HG03103 (cell line): ENCODE results near the gene TMEM19.
A peak's percentile ranks its signal among the peaks of the same experiment; 100 is the strongest.

Source experiments
- ATAC-seq: cut with Tn5 transposase; IDR thresholded peaks from one replicate; pipeline ENCODE4 v1.9.1; 2021; ENCODE audit warnings: low read depth; ENCODE audit not compliant: unreplicated experiment

The TMEM19 gene

DNA sequence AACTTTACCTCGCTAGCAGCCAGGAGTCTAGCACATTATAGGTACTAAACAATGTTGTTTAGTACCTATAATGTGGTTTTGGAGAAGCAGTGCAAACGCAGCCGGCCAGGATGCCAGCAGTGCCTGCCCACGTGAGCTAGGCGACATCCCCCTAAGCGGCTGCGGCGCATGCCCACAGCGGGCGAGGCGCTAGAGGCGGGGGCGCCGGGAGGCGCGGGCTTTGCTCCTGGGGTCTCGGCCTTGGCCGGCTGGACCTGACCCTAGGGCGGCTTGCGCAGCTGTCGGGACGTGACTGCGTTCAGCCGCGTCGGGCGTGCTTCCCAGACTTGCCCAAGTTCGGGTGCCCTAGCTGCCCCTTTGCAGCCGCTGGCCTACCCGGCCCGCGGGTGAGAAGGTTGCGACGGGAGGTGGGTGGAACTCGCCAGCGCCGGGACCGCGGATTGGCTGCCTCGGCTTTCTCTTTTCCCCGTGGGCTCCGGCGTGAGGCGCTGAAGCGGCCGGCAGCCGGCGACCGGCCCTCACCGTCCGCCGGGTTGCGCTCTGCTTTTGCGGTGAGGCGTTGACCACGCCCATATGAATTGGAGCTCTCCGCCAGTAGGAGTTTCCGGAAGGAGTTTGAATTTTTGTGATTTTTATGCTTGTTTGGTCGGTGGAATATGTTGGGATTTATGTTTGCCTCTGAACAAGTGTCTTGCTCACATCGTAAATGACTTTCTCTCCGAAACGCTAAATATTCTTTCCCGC is at the start of gene TMEM19:
Gene TMEM19 (plus strand): TSS at position 169 of the 744 bp plus-strand sequence. CDS start 599 bp downstream, outside the sequence.
- peak; percentile 78 for ATAC-seq

DNA sequence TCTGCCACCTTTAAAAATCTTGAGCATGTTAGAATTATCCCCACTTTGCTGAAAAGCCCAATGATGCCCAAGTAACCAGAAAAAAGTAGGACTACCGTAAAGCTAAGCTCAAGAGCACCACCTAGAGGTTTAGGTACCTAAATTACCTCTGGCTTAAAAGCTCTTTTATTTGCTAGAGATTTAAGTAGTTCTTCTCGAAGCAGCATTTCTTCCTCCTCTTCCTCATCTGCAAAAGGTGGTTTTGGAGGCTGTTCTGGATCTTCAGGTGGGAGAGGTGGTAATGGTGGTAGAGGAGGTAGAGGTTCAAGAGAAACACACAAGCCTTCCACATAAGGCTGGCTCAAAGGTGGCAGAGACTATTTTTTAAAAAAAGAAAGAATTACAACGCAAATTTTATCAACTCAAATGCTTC is 49.2 kb upstream of the TMEM19 start:
- peak; percentile 50 for ATAC-seq

DNA sequence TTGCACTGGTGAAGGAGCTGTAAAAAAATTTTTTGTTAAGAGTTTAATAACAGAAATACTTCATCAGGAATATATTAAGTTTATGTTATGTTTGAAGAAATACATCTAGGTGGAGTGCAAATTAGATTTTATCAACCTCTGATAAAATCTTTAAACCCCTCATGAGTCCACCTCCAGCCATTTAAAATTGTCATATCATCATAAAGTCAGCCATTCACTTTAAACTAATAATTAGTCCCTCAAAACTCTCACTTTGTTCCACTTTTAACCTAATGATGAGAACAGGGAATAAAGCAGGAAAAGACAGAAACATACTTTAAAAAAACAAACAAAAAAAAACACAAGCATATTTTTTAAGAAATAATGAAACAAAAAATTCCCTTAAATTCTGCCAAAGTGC is 47.4 kb upstream of the TMEM19 start:
- no peak for ATAC-seq

DNA sequence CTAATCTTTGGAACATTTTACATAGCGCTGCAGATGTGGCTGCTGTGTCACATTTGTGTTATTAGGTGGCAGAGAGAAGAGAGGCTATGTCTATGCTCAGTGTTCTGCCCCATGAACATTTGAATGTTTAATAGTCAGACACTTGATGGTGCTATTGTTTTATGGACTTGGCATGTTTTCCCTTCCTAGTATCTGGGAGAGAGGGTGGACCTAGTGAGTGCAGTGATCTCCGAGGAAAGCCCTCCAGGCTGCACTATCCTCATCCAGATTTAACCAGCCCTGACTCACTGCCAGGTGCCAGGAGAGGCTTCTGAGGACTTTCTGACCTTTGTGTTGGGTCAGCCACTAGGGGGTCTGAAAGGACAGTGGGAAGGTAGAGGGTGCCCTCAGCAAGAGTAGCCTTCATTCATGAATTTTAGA is 46.5 kb upstream of the TMEM19 start:
- ATAC-seq: no peak

DNA sequence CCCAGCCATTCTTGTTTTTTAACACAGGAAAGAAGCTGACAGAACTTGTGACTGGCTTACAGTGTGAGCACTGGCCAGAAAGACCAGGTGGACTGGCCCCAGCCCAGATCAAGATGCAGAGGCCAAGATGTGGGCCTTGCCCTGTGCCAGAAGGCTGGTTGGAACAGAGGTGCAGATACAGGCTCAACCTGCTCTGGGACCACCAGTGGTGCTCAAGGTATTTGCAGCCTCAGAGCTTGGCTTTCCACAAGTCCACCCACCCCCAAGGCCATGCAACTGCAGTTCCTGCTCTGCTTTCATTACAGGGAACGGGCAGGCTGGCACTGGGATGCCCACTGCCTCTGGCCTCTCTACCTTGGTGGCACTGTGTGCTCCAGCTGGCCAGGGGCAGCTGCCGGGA is 45.6 kb upstream of the TMEM19 start:
- no peak for ATAC-seq

DNA sequence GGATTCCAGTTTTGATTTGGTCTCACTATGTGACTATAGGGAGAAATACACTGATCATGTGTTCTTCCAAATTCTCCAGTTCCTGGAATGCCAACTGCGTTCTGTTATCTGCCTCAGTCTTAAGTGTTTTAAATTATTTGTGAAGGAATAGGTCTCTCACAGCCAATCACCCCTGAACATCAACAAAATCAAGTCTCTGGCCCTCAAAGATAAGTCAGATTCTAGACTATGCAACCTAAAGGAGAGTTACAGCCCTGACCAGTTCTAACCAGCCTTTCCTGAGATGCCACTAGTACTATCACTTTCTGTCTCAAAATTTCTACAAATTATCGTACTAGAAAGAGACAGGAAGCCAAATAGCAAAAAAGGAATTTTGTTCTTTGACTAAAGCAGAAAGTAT is 44.5 kb upstream of the TMEM19 start:
- ATAC-seq: no peak

DNA sequence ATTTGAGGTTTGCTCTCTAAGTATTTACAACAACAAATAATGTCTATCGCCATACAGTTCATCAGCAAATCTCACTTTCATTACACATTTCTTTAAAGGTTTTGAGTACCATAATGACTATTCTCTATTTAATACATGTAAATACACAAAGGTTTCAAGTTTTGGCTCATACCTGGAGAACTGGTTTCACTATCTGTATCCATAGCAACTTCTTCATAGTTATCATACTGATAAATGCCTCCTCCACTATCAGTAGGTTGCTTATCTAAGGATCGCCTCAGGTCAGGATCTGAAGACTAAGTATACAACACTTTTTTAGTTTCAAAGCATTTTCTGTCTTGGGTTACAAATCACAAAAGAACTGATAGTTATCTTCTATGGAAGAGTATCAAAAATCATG is 43.6 kb upstream of the TMEM19 start:
- peak; percentile 46 for ATAC-seq

DNA sequence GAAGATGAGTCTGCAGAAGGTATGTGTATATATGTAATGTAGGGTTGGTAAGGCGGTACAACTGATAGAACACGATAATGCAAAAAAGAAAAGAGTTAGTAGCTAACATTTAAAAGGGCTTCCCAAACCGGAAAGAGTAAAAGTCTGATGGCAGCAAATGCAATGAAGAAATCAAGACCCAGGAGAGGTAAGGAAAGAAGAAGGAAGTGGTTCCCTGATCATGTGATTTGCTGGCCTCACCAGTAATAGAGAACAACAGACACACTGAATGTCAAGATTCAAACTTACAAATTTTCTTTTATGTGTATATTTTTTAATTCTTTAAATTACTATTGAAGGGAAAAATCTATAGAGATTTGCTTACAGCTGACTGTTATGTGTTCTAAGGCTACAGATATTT is 40.6 kb upstream of the TMEM19 start:
- ATAC-seq: no peak

DNA sequence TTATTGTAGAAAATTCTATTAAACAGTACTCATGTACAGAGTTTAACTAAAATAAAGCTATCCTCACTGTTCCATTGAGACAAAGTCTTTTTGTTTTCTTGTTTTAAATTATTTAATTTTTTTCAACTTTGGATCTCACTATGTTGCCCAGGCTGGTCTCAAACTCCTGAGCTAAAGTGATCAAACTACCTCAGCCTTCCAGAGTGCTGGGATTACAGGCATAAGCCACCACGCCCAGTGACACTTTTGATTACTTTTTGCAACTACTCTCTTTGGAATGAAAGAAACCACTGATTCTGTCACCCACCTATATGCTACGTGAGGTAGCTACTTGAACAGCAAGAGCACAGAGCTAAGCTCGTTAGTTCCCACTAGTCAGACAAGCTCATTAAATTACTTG is 39.4 kb upstream of the TMEM19 start:
- no peak for ATAC-seq

DNA sequence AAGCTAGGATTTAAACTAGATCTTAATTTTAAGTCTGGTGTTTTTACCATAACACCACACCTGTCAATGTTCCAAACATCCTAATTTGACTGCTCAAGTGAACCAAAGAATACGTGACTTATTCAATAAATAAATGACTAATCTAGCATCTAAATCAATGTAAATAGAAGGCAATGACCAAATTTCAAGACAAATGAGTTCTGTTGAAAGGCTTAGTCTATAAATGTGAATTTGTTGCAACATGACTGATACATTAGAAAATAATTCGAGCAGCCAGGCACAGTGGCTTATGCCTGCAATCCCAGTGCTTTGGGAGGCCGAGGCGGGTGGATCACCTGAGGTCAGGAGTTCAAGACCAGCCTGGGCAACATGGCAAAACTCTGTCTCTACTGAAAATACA is 37.3 kb upstream of the TMEM19 start:
- no peak for ATAC-seq

DNA sequence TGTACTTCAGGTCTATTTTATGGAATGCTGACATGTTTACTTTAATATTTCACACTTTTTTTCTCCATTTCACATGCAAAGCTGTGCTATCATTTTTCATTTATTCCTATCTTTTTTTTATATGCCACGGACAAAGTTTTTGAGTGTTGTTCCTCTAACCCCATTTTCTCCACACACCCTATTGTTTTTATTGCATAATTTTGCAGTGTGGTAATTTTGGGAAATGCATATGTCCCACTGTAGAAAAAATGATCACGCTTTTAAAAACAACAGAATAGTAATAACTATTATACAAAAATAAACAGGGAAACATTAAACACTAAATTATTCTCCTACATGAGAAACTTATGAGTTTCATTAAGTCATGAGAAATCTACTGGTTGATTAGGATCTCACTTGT is 36.5 kb upstream of the TMEM19 start:
- no peak for ATAC-seq

DNA sequence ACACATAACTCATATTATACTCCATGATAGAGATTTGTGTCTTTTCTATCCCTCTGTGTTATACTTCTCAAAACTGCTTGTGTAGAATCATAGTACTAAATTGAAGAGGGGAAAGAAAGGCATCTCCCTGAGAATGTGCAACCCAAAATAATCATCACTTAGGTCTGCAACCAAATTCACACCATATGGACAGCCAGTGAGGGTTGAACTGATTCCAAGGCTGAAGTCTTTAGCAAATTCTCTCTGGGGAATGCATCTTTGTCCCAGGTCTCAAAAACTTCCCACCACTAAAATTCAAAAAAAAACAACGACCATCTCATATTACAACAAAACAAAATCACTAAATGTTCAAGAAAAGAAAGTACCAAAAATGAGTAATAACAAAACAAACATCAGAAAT is 33.2 kb upstream of the TMEM19 start:
- no peak for ATAC-seq

DNA sequence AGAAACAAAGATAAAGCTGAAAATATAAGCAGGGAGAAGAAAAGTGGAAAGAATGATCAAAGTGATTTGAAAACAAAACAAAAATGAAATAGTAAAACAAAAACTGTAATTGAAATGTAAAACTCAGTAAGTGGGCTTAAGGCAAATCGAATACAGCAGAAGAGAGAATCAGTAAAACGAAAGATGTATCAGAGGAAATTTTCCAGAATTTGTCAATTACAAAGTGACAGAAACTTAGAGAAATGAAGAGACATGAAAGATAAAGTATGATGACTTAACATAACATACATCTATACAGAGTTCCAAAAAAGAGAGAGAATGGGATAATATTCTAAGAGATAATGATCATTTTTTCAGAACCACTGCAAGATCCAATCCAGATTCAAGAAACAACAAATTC is 32.7 kb upstream of the TMEM19 start:
- ATAC-seq: no peak

DNA sequence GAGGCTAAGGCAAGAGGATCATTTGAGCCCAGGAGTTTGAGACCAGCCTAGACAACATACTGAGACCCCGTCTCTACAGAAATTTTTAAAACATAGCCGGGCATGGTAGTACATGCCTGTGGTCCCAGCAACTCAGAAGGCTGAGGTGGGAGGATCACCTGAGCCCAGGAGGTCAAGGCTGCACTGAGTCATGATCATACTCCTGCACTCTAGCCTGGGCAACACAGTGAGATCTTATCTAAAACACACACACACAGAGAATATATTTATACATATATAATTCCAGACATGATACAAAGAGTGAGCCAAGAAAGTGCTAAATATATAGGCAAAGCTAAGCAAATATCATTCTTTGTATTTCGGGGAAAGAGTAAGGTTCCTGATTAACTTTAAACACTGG is 31.7 kb upstream of the TMEM19 start:
- no peak for ATAC-seq

DNA sequence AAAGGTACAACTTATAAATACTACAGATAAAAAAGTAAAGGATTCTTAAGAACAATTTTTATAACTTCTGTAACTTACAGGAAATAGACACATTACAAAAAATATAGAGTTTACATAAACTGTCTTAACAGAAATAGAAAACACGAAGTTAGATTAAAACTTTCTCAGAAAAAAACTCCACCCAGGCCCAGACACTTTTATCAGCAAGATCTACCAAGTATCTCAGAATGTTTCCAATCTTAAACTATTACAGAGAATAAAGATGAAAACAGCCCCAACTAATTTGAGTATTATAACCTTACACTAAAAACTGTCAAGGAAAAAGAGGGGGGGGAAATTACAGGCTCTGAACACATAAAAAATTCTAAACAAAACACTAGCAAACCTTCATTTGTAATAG is 30.4 kb upstream of the TMEM19 start:
- ATAC-seq: no peak

DNA sequence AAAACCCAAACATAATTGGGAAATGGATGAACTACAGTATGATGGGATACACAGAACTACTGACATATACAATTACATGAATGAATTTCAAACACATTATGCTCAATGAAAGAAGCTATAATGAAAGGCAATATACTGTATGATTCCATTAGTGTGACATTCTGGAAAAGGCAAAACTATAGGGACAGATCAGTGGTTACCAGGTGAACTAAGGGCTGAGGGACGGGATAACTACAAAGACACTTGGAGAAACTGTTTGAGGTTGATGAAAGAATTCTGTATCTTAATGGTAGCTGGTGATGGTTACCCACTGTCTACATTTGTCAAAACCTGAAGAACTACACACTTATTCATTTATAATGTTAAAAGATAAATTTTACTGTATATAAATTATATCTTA is 30.0 kb upstream of the TMEM19 start:
- no peak for ATAC-seq

DNA sequence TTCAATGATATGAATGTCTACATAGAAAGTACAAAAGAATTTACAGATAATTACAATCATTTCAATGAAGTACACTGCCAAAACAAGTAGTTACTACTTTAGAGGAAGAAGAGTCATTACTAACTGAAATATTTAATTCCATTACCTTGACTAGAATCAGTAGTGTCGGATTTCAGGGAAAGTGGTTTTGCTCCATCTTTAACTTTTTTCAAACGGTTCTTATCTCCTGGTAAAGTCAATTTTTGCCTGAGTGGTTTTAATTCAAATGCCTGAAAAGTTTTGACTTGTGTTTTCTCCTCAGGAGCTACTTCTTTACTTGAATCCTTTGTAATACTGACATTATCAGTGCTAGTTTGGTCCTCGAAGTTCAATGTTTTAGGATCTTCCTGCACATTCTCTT is 29.1 kb upstream of the TMEM19 start:
- no peak for ATAC-seq

DNA sequence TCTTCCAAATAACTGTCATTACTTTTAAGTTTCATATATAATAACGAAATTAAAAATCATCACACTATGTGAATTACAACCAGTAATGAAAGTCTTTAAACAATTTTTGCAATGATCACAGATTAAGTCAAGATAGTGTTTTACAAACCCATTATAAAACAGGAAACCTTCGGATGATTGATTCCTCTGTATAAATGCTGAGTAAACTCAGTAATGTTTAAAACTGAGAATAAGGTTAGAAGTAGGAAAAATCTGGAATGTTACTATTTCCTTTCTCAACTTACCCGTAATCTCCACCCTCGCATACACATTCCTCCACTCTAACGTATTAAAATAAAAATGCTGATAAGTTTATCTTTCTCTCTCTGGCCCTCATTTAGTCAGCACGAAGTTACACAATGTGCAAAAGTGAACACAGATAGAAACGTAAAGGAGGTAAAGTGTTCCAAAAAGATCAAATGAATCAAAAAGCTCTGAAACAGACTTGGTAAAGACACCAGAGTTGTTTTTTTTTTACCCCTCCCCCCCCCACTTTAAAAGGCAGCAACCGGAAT is 23.8 kb upstream of the TMEM19 start:
- no peak for ATAC-seq

DNA sequence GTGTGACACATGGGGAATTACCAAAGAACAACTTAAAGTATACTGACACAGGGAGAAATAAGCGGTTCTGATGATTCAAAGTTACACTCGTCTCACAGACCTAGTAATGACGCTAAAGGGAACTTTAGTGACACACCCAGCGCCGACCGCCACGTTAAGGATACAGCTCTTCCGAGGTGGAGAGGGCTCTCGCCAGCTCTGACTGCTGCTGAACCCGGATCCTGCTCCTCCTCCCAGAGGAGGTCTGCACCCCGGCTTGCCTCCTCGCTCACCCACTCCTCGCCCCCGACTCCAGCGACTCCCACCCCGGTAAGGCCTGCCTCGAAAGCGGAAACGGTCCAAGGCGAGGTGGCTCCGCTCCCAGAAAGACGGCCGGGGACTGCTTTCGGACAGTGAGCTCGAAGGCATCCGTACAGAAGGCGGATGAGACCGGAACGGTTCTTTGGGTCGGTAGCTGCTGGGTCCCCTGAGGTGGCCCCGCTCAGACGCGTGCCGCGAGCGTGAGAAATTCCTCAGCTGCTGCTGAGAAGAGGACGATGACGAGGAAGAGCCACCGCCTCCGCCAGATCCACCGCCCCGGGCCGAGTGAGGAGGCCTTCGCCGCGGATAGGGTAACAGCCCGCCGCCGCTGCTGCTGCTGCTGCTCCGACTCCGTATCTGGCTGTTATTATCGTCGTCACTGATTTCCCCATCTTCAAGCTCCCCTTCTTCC is 22.9 kb upstream of the TMEM19 start:
- ATAC-seq: peak; percentile 16

DNA sequence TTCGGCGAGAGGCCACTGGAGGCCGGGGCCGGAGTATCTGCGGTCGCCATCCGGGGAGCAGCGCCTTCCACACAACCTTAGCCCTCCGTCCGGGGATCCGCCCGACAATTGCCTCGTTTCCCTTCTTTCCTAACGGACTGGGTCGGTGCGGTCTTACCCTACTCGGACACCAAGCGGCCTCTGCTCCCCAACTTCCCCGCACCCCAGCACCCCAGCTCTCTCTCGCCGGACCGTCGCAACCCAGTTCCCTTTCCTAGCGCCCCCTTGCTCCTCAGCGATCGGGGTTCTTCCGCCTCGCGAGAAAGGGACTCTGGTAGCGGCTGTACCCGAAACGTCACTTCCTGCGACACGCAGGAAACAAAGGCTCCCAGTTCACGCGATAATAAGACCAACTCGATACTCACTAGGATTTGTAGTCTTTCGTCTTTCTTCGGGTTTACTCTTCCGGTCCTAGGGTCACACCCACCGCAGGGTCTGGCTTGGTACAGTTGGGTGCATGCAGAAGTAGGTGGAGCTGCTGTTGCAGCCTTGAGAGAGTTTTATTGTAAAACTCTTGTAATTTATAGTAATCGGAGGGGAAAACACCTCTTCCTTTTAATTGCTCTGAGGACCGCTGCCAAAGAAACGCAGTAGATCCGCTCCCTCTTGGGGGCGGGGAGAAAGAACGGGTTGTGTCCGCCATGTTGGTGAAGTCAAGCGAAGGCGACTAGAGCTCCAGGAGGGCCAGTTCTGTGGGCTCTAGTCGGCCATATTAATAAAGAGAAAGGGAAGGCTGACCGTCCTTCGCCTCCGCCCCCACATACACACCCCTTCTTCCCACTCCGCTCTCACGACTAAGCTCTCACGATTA is 22.1 kb upstream of the TMEM19 start, which contains the start of the genes THAP2 and ZFC3H1:
Gene THAP2 (plus strand): TSS at position 741 of the 850 bp plus-strand sequence. CDS start 209 bp downstream, outside the sequence.
Gene ZFC3H1 (minus strand): TSS at position 288 of the 850 bp plus-strand sequence. CDS start 238 bp downstream, at position 50.
- ATAC-seq: peak; percentile 81
